Activated CD4-positive, alpha-beta memory T cell treated with anti-CD3 and anti-CD28 coated beads for 36 hours (primary cell): ENCODE data around the gene INTS15. TPM values are rescaled to one million over a fixed set of nuclear protein-coding genes. Genes with fewer than 3 reads are reported as not detected.

Source experiments
- CTCF ChIA-PET: fragments of 350-600 bp; sonication (Branson Sonifier 250); formaldehyde crosslinking; loops from one replicate; lab custom pipeline; 2021; ENCODE audit warnings: antibody characterized with exemption, inconsistent platforms; lab: Charles Lee
- POLR2A ChIA-PET: fragments of 350-600 bp; sonication (Branson Sonifier 250); formaldehyde crosslinking; loops from one replicate; lab custom pipeline; 2021; ENCODE audit warnings: antibody characterized with exemption; lab: Charles Lee
- DNase-seq: peaks from one replicate; pipeline ENCODE4 v3.0.0-alpha.2; 2020
- H3K27ac Mint-ChIP-seq: one replicate; pipeline ENCODE4 v1.8.0; 2021; ENCODE audit warnings: mixed read lengths
- H3K27me3 Mint-ChIP-seq: one replicate; pipeline ENCODE4 v1.8.0; 2021; ENCODE audit warnings: mixed read lengths
- H3K36me3 Mint-ChIP-seq: one replicate; pipeline ENCODE4 v1.8.0; 2021; ENCODE audit warnings: mixed read lengths
- H3K4me1 Mint-ChIP-seq: one replicate; pipeline ENCODE4 v1.8.0; 2021; ENCODE audit warnings: low read depth, mixed read lengths
- H3K4me3 Mint-ChIP-seq: one replicate; pipeline ENCODE4 v1.8.0; 2021; ENCODE audit warnings: mild to moderate bottlenecking, mixed read lengths
- H3K9me3 Mint-ChIP-seq: one replicate; pipeline ENCODE4 v1.8.0; 2021; ENCODE audit warnings: mixed read lengths
- intact Hi-C: fragments of 100-400 bp; cut with micrococcal nuclease; formaldehyde crosslinking; loops from one replicate; pipeline ENCODE4 v1.15.1; 2023
- total RNA-seq, 2 experiments: library from RNA; stranded (reverse); gene quantifications; one replicate each; pipeline ENCODE4 v1.2.3, GENCODE V29; 2021

INTS15 gene
- total RNA-seq, 2 experiments from 2014 or later = 25.9 to 27.5 TPM

- no peak overlapping the region for H3K4me3 Mint-ChIP-seq
- no peaks in the 10 kb centered on the region for H3K9me3 Mint-ChIP-seq
- ChIA-PET POLR2A (no interaction called here), CTCF (no interaction called here)
- H3K36me3 Mint-ChIP-seq = peaks cover 14% of the 10 kb centered on the region
- intact Hi-C loops = no loop called here
- no peak for DNase-seq
- H3K27me3 Mint-ChIP-seq = peaks cover 4% of the 10 kb centered on the region
- H3K27ac Mint-ChIP-seq = no peak overlapping the region
- no peaks in the 10 kb centered on the region for H3K4me1 Mint-ChIP-seq
These were observed 18.3 kb downstream of the INTS15 start for GRCh38 chr7:6608081-6608480.

GRCh38 chr7:6608794-6609193 is 19.0 kb downstream of the INTS15 start:
- CTCF ChIA-PET = no interaction called here
- H3K4me3 Mint-ChIP-seq = no peak overlapping the region
- POLR2A ChIA-PET = no interaction called here

GRCh38 chr7:6612819-6613218 is 23.0 kb downstream of the INTS15 start:
- Mint-ChIP-seq H3K4me1 (peaks cover 3% of the 10 kb centered on the region), H3K36me3 (peaks cover 2% of the 10 kb centered on the region), H3K4me3 (no peak overlapping the region), H3K27ac (no peak overlapping the region), H3K9me3 (no peaks in the 10 kb centered on the region), H3K27me3 (peaks cover 15% of the 10 kb centered on the region)
- no peak for DNase-seq
- intact Hi-C loops = no loop called here
- ChIA-PET POLR2A (interaction anchor here (0.6 kb wide), 1 partner anchor 98 kb away, joined by 3 read pairs; no protein-coding TSS in a partner anchor), CTCF (no interaction called here)

More at GRCh38 chr7:6608794-6609193, 19.0 kb downstream of the INTS15 start:
- no peaks in the 10 kb centered on the region for H3K4me1 Mint-ChIP-seq
- H3K27ac Mint-ChIP-seq = no peak overlapping the region
- no peak for DNase-seq
- peaks cover 4% of the 10 kb centered on the region for H3K27me3 Mint-ChIP-seq
- intact Hi-C loops = no loop called here
- no peaks in the 10 kb centered on the region for H3K9me3 Mint-ChIP-seq
- H3K36me3 Mint-ChIP-seq = peaks cover 12% of the 10 kb centered on the region

GRCh38 chr7:6613706-6614105 is 23.9 kb downstream of the INTS15 start:
- CTCF ChIA-PET = interaction anchor here (1.0 kb wide), 1 partner anchor 757 kb away, joined by 3 read pairs; no protein-coding TSS in a partner anchor

GRCh38 chr7:6614953-6615722 is 25.3 kb downstream of the INTS15 start, which contains the start of gene ZNF853:
ZNF853 (plus strand) TSS chr7:6615610; CDS start chr7:6616175, 565 bp downstream.
- DNase-seq = no peak
- ChIA-PET POLR2A (no interaction called here), CTCF (interaction anchor here (1.0 kb wide), 1 partner anchor 759 kb away, joined by 3 read pairs; no protein-coding TSS in a partner anchor)
- intact Hi-C loops = no loop called here
- no peak within 1 kb of the TSS for H3K27ac Mint-ChIP-seq
- H3K27me3 Mint-ChIP-seq = peaks cover 15% of the 10 kb centered on the region
- peak within 1 kb of the TSS; percentile 50 for H3K4me3 Mint-ChIP-seq
- H3K36me3 Mint-ChIP-seq = no peaks in the 10 kb centered on the region
- peaks cover 13% of the 10 kb centered on the region for H3K4me1 Mint-ChIP-seq
- H3K9me3 Mint-ChIP-seq = no peaks in the 10 kb centered on the region

More at GRCh38 chr7:6613706-6614105, 23.9 kb downstream of the INTS15 start:
- Mint-ChIP-seq H3K4me3 (no peak overlapping the region), H3K4me1 (peaks cover 3% of the 10 kb centered on the region), H3K36me3 (peaks cover 2% of the 10 kb centered on the region), H3K27me3 (peaks cover 15% of the 10 kb centered on the region), H3K27ac (no peak overlapping the region), H3K9me3 (no peaks in the 10 kb centered on the region)
- intact Hi-C loops = no loop called here
- POLR2A ChIA-PET = no interaction called here
- no peak for DNase-seq

GRCh38 chr7:6615723-6616555 is 26.1 kb downstream of the INTS15 start:
- Mint-ChIP-seq H3K4me1 (peaks cover 18% of the 10 kb centered on the region), H3K9me3 (no peaks in the 10 kb centered on the region), H3K27ac (no peak overlapping the region), H3K27me3 (peaks cover 15% of the 10 kb centered on the region), H3K4me3 (peak overlapping the region; percentile 49), H3K36me3 (no peaks in the 10 kb centered on the region)
- intact Hi-C loops = no loop called here
- ChIA-PET CTCF (interaction anchor here (0.7 kb wide), 1 partner anchor 40 kb away, joined by 3 read pairs; no protein-coding TSS in a partner anchor), POLR2A (no interaction called here)
- no peak for DNase-seq

- DNase-seq = no peak
- Mint-ChIP-seq H3K9me3 (no peaks in the 10 kb centered on the region), H3K36me3 (no peaks in the 10 kb centered on the region), H3K27me3 (peaks cover 15% of the 10 kb centered on the region), H3K4me3 (no peak overlapping the region), H3K27ac (no peak overlapping the region), H3K4me1 (peaks cover 27% of the 10 kb centered on the region)
- POLR2A ChIA-PET = no interaction called here
- CTCF ChIA-PET = no interaction called here
- intact Hi-C loops = no loop called here
These were observed 27.2 kb downstream of the INTS15 start for GRCh38 chr7:6616854-6617643.

GRCh38 chr7:6618621-6619020 is 28.8 kb downstream of the INTS15 start:
- intact Hi-C loops = no loop called here
- Mint-ChIP-seq H3K36me3 (no peaks in the 10 kb centered on the region), H3K27me3 (peaks cover 11% of the 10 kb centered on the region), H3K27ac (no peak overlapping the region), H3K4me3 (no peak overlapping the region), H3K4me1 (peaks cover 31% of the 10 kb centered on the region), H3K9me3 (no peaks in the 10 kb centered on the region)
- POLR2A ChIA-PET = no interaction called here
- CTCF ChIA-PET = no interaction called here
- DNase-seq = no peak

- no peak for DNase-seq
- CTCF ChIA-PET = no interaction called here
- Mint-ChIP-seq H3K36me3 (no peaks in the 10 kb centered on the region), H3K27ac (no peak overlapping the region), H3K4me3 (no peak overlapping the region), H3K9me3 (no peaks in the 10 kb centered on the region), H3K4me1 (peaks cover 37% of the 10 kb centered on the region), H3K27me3 (peaks cover 5% of the 10 kb centered on the region)
- intact Hi-C loops = no loop called here
- POLR2A ChIA-PET = no interaction called here
These were observed 30.1 kb downstream of the INTS15 start for GRCh38 chr7:6619961-6620360.

GRCh38 chr7:6621195-6622133 is 31.6 kb downstream of the INTS15 start:
- Mint-ChIP-seq H3K36me3 (no peaks in the 10 kb centered on the region), H3K4me3 (no peak overlapping the region), H3K9me3 (no peaks in the 10 kb centered on the region), H3K27me3 (peaks cover 5% of the 10 kb centered on the region), H3K4me1 (peaks cover 37% of the 10 kb centered on the region), H3K27ac (no peak overlapping the region)
- DNase-seq = no peak
- intact Hi-C loops = no loop called here
- ChIA-PET CTCF (interaction anchor here (1.6 kb wide), 1 partner anchor 17 kb away, joined by 3 read pairs; no protein-coding TSS in a partner anchor), POLR2A (no interaction called here)
